ENCODE data around the gene MOB3A.

- TF ChIP-seq POLR2A (IDR thresholded peaks at IDR 0.05) (no peak), CTCF (IDR thresholded peaks at IDR 0.05) (no peak), POLR2AphosphoS5 (IDR thresholded peaks at IDR 0.05) (no peak), EP300 (IDR thresholded peaks at IDR 0.05) (no peak)
These were observed 43.4 kb upstream of the MOB3A start for GRCh38 chr19:2139385-2140137.

Measured in upper lobe of left lung (tissue), 4 donors.